ENCODE results near the gene MTSS2.

MTSS2 gene

GRCh38 chr16:70712359-70712758, 26.5 kb upstream of the MTSS2 start:
- TF ChIP-seq ZNF10 (tag by site-specific recombination; IDR thresholded peaks at IDR 0.05) (no peak), PRDM4 (tag by site-specific recombination; IDR thresholded peaks at IDR 0.05) (no peak), ZNF596 (tag by site-specific recombination; IDR thresholded peaks at IDR 0.05) (no peak), ZNF335 (tag by site-specific recombination; conservative IDR thresholded peaks at IDR 0.05) (no peak), SCRT1 (tag by site-specific recombination; IDR thresholded peaks at IDR 0.05; ENCODE audit: borderline replicate concordance) (no peak), SP7 (tag by site-specific recombination; IDR thresholded peaks at IDR 0.05) (no peak), ZNF76 (tag by site-specific recombination; IDR thresholded peaks at IDR 0.05; ENCODE audit: borderline replicate concordance, low read depth) (no peak), ZNF624 (tag by site-specific recombination; IDR thresholded peaks at IDR 0.05) (no peak), ZFP3 (tag by site-specific recombination; IDR thresholded peaks at IDR 0.05; ENCODE audit: low read depth) (no peak), ZNF501 (tag by site-specific recombination; IDR thresholded peaks at IDR 0.05) (no peak), CTCF (tag by site-specific recombination; IDR thresholded peaks at IDR 0.05) (no peak), RBAK (tag by site-specific recombination; IDR thresholded peaks at IDR 0.05) (no peak), ZNF658 (tag by site-specific recombination; IDR thresholded peaks at IDR 0.05) (no peak), ZNF791 (tag by site-specific recombination; IDR thresholded peaks at IDR 0.05) (no peak), ZNF394 (tag by site-specific recombination; IDR thresholded peaks at IDR 0.05; ENCODE audit: borderline replicate concordance) (no peak), ZNF121 (tag by site-specific recombination; IDR thresholded peaks at IDR 0.05) (no peak), ZNF174 (tag by site-specific recombination; IDR thresholded peaks at IDR 0.05) (no peak)
- Histone ChIP-seq H3K27ac (ENCODE audit: extremely low read depth, low read depth, low read length) (no peak overlapping the region), H3K4me3 (ENCODE audit: low read depth, low read length) (no peak overlapping the region), H3K9me3 (ENCODE audit: control insufficient read depth, insufficient read depth, low read depth, low read length) (no peaks in the 10 kb centered on the region), H3K4me1 (ENCODE audit: control insufficient read depth, insufficient read depth, low read length) (peaks cover 6% of the 10 kb centered on the region; the same call in 1 of the 2 replicates), H3K36me3 (ENCODE audit: control insufficient read depth in 2 of 2, insufficient read depth in 1 of 2, low read length in 2 of 2) (no peaks in the 10 kb centered on the region)
- CTCF ChIA-PET = no interaction called here
- POLR2A ChIA-PET = no interaction called here

- CTCF ChIA-PET = interaction anchor here (1.0 kb wide), 1 partner anchor 59 kb away, joined by 3 read pairs; no protein-coding TSS in a partner anchor
- POLR2A ChIA-PET = no interaction called here
- Histone ChIP-seq H3K36me3 (ENCODE audit: control insufficient read depth in 2 of 2, insufficient read depth in 1 of 2, low read length in 2 of 2) (no peaks in the 10 kb centered on the region), H3K27ac (ENCODE audit: extremely low read depth, low read depth, low read length) (no peak overlapping the region), H3K9me3 (ENCODE audit: control insufficient read depth, insufficient read depth, low read depth, low read length) (no peaks in the 10 kb centered on the region), H3K4me1 (ENCODE audit: control insufficient read depth, insufficient read depth, low read length) (peaks cover 6% of the 10 kb centered on the region; the same call in 1 of the 2 replicates), H3K4me3 (ENCODE audit: low read depth, low read length) (no peak overlapping the region)
- no peak for TF ChIP-seq ZNF19 (tag by site-specific recombination; IDR thresholded peaks at IDR 0.05; ENCODE audit: low read depth)
- no peak for TF ChIP-seq REST (tag by site-specific recombination; IDR thresholded peaks at IDR 0.05)
- no peak for TF ChIP-seq ZNF266 (tag by site-specific recombination; IDR thresholded peaks at IDR 0.05; ENCODE audit: low read depth)
- TF ChIP-seq ZNF280D (tag by site-specific recombination; IDR thresholded peaks at IDR 0.05) = no peak
These were observed 25.6 kb upstream of the MTSS2 start for GRCh38 chr16:70711211-70712031.
